ENCODE measurements around the gene SCAPER.

Gene SCAPER

DNA sequence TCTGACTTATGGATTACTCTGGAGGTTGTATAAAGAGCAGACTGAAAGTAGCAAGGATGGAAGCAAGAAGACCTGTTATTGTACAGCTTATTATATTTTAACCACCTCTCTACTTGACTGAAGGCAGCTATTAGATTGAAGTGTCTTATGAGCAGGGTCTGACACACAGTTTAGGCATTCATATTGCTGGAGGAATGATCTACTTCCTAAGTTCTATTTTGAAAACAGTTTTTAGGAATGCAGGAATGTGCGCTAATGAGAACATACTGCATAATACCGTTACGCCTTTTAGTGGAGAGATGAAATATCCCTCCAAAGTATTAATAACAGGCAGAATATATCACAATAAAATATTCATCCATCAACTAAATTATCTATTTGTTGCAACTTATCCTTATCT is 375.2 kb downstream of the SCAPER start:
- TF ChIP-seq, protein P1, sequence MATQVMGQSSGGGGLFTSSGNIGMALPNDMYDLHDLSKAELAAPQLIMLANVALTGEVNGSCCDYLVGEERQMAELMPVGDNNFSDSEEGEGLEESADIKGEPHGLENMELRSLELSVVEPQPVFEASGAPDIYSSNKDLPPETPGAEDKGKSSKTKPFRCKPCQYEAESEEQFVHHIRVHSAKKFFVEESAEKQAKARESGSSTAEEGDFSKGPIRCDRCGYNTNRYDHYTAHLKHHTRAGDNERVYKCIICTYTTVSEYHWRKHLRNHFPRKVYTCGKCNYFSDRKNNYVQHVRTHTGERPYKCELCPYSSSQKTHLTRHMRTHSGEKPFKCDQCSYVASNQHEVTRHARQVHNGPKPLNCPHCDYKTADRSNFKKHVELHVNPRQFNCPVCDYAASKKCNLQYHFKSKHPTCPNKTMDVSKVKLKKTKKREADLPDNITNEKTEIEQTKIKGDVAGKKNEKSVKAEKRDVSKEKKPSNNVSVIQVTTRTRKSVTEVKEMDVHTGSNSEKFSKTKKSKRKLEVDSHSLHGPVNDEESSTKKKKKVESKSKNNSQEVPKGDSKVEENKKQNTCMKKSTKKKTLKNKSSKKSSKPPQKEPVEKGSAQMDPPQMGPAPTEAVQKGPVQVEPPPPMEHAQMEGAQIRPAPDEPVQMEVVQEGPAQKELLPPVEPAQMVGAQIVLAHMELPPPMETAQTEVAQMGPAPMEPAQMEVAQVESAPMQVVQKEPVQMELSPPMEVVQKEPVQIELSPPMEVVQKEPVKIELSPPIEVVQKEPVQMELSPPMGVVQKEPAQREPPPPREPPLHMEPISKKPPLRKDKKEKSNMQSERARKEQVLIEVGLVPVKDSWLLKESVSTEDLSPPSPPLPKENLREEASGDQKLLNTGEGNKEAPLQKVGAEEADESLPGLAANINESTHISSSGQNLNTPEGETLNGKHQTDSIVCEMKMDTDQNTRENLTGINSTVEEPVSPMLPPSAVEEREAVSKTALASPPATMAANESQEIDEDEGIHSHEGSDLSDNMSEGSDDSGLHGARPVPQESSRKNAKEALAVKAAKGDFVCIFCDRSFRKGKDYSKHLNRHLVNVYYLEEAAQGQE (IDR thresholded peaks at IDR 0.05; ENCODE audit: insufficient read depth in 1 of 2, low read depth in 2 of 2, low read length in 2 of 2), result no peak
- no peak for TF ChIP-seq TAF1 (IDR thresholded peaks at IDR 0.05; ENCODE audit: borderline replicate concordance, insufficient read depth, low read length)

- no peak for TF ChIP-seq SIN3A (IDR thresholded peaks at IDR 0.05; ENCODE audit: borderline replicate concordance, insufficient read depth, low read length)
- no peak for TF ChIP-seq TAF1 (IDR thresholded peaks at IDR 0.05; ENCODE audit: borderline replicate concordance, insufficient read depth, low read length)
- TF ChIP-seq, protein P1 (IDR thresholded peaks at IDR 0.05; ENCODE audit: insufficient read depth in 1 of 2, low read depth in 2 of 2, low read length in 2 of 2), result no peak
- TF ChIP-seq FOXP2 (optimal IDR thresholded peaks at IDR 0.05; ENCODE audit: borderline replicate concordance, extremely low read depth, extremely low read length, insufficient read depth), result no peak
- no peak for TF ChIP-seq POLR2AphosphoS5 (IDR thresholded peaks at IDR 0.05; ENCODE audit: low read depth, low read length)
These were observed 379.0 kb downstream of the SCAPER start for GRCh38 chr15:76526111-76526510.

- TF ChIP-seq, protein P1 (IDR thresholded peaks at IDR 0.05; ENCODE audit: insufficient read depth in 1 of 2, low read depth in 2 of 2, low read length in 2 of 2), result no peak
- TF ChIP-seq POLR2AphosphoS5 (IDR thresholded peaks at IDR 0.05; ENCODE audit: low read depth, low read length) (no peak), FOXP2 (optimal IDR thresholded peaks at IDR 0.05; ENCODE audit: borderline replicate concordance, extremely low read depth, extremely low read length, insufficient read depth) (no peak), SIN3A (IDR thresholded peaks at IDR 0.05; ENCODE audit: borderline replicate concordance, insufficient read depth, low read length) (no peak), TAF1 (IDR thresholded peaks at IDR 0.05; ENCODE audit: borderline replicate concordance, insufficient read depth, low read length) (no peak)
These were observed 387.2 kb downstream of the SCAPER start for GRCh38 chr15:76517910-76518309.

- TF ChIP-seq TAF1 (IDR thresholded peaks at IDR 0.05; ENCODE audit: borderline replicate concordance, insufficient read depth, low read length), result no peak
- no peak for TF ChIP-seq SIN3A (IDR thresholded peaks at IDR 0.05; ENCODE audit: borderline replicate concordance, insufficient read depth, low read length)
- TF ChIP-seq FOXP2 (optimal IDR thresholded peaks at IDR 0.05; ENCODE audit: borderline replicate concordance, extremely low read depth, extremely low read length, insufficient read depth), result no peak
These were observed 390.9 kb downstream of the SCAPER start for GRCh38 chr15:76514282-76514681.

DNA sequence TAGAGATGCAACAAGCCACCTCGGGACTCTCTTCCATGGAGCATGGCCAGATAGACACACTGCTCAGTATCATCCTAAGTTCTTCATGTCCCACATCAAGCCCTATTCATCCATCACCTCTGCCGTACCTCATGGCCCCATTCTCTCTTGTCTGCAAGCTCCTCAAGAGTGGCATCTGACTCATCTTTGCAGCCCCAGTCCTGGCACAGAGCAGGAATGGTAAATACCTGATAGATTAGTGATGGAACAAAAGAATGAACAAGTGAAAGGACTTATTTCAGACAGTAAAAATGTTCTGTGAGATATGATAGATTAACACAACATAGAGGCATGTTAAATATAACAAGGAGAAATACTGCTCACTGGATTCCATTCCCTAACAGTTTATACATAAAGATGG is 392.2 kb downstream of the SCAPER start:
- TF ChIP-seq, protein P1 (IDR thresholded peaks at IDR 0.05; ENCODE audit: insufficient read depth in 1 of 2, low read depth in 2 of 2, low read length in 2 of 2), result no peak
- TF ChIP-seq TAF1 (IDR thresholded peaks at IDR 0.05; ENCODE audit: borderline replicate concordance, insufficient read depth, low read length), result no peak
- no peak for TF ChIP-seq SIN3A (IDR thresholded peaks at IDR 0.05; ENCODE audit: borderline replicate concordance, insufficient read depth, low read length)
- TF ChIP-seq FOXP2 (optimal IDR thresholded peaks at IDR 0.05; ENCODE audit: borderline replicate concordance, extremely low read depth, extremely low read length, insufficient read depth), result no peak
- TF ChIP-seq POLR2AphosphoS5 (IDR thresholded peaks at IDR 0.05; ENCODE audit: low read depth, low read length), result no peak

All from PFSK-1 (cell line).